ENCODE data around the gene C11orf68. TPM values are rescaled to one million over a fixed set of nuclear protein-coding genes. Genes with fewer than 3 reads are reported as not detected.

Gene C11orf68
- total and polyA plus RNA-seq, 9 of the 15 experiments (the other 6 are each of a cell fraction or from before 2014, with no cell fraction given), result 3.6 to 35.9 (median 12.8) TPM

- TF ChIP-seq DEAF1 (CRISPR knock-in tag; IDR thresholded peaks at IDR 0.05) (0 out of 2 replicates have a peak, but pooled peaks have one; percentile 11), SAFB (IDR thresholded peaks at IDR 0.05; ENCODE audit: borderline replicate concordance, low read depth, low read length) (peak; percentile 33; the same call in 1 of the 2 replicates), EP400 (IDR thresholded peaks at IDR 0.05) (peak; percentile 49; the same call in 1 of the 2 replicates), SIN3A (IDR thresholded peaks at IDR 0.05; ENCODE audit: borderline replicate concordance in 2 of 2, control insufficient read depth in 1 of 2, low read depth in 2 of 2, low read length in 2 of 2) (peak in 1 of 2 experiments; percentile 69; a peak in 2 of 4 replicates), SP1 (CRISPR knock-in tag; IDR thresholded peaks at IDR 0.05) (0 out of 2 replicates have a peak, but pooled peaks have one; percentile 20), SAP30 (IDR thresholded peaks at IDR 0.05; ENCODE audit: borderline replicate concordance, insufficient read depth, low read depth, low read length, poor library complexity, severe bottlenecking) (peak; percentile 12), ZNF639 (CRISPR knock-in tag; conservative IDR thresholded peaks at IDR 0.05 in 1 of 2, IDR thresholded peaks at IDR 0.05 in 1 of 2) (no peak), ZNF57 (CRISPR knock-in tag; IDR thresholded peaks at IDR 0.05) (no peak), HDAC6 (IDR thresholded peaks at IDR 0.05; ENCODE audit: low read depth, low read length) (no peak), ZFP36 (IDR thresholded peaks at IDR 0.05; ENCODE audit: low read depth, low read length, partially characterized antibody) (peak; percentile 97), CHD1 (IDR thresholded peaks at IDR 0.05; ENCODE audit: low read length) (peak; percentile 11), ATF1 (CRISPR knock-in tag; IDR thresholded peaks at IDR 0.05) (no peak), ATF1 (tag; IDR thresholded peaks at IDR 0.05) (no peak), PHF20 (IDR thresholded peaks at IDR 0.05; ENCODE audit: partially characterized antibody) (no peak), MTA3 (IDR thresholded peaks at IDR 0.05; ENCODE audit: borderline replicate concordance) (peak; percentile 58), RUNX1 (IDR thresholded peaks at IDR 0.05; ENCODE audit: low read depth) (peak; percentile 58; the same call in 1 of the 2 replicates), ZNF436 (CRISPR knock-in tag; IDR thresholded peaks at IDR 0.05) (peak; percentile 87), RBM15 (IDR thresholded peaks at IDR 0.05; ENCODE audit: insufficient read depth, low read length) (no peak; the same call in 1 of the 2 replicates), MCM3 (IDR thresholded peaks at IDR 0.05) (no peak), TEAD4 (IDR thresholded peaks at IDR 0.05; ENCODE audit: low read length) (peak; percentile 45), TEAD4 (CRISPR knock-in tag; IDR thresholded peaks at IDR 0.05; ENCODE audit: borderline replicate concordance) (no peak), CTCFL (IDR thresholded peaks at IDR 0.05; ENCODE audit: borderline replicate concordance, insufficient read depth, low read depth, low read length, poor library complexity, severe bottlenecking) (peak; percentile 66)
Measured at GRCh38 chr11:65891219-65892136, 27.4 kb downstream of the C11orf68 start (continued).
